Hematopoietic multipotent progenitor cell treated with erythropoietin and hydrocortisone succinate and interleukin-3 and kit ligand, for 15 days (in vitro differentiated cells): ENCODE data around the gene FOXC2.
A peak's percentile ranks its signal among the peaks of the same experiment; 100 is the strongest.
"Not testable (repeated sequence)": the region's sequence is repeated elsewhere in the genome, so short reads cannot be mapped to it uniquely, and the experiment has no call there.

Experiments
- DNase-seq: peaks from one replicate; pipeline ENCODE4 v3.0.0-alpha.2; 2015; ENCODE audit warnings: low spot score

Gene FOXC2

DNA sequence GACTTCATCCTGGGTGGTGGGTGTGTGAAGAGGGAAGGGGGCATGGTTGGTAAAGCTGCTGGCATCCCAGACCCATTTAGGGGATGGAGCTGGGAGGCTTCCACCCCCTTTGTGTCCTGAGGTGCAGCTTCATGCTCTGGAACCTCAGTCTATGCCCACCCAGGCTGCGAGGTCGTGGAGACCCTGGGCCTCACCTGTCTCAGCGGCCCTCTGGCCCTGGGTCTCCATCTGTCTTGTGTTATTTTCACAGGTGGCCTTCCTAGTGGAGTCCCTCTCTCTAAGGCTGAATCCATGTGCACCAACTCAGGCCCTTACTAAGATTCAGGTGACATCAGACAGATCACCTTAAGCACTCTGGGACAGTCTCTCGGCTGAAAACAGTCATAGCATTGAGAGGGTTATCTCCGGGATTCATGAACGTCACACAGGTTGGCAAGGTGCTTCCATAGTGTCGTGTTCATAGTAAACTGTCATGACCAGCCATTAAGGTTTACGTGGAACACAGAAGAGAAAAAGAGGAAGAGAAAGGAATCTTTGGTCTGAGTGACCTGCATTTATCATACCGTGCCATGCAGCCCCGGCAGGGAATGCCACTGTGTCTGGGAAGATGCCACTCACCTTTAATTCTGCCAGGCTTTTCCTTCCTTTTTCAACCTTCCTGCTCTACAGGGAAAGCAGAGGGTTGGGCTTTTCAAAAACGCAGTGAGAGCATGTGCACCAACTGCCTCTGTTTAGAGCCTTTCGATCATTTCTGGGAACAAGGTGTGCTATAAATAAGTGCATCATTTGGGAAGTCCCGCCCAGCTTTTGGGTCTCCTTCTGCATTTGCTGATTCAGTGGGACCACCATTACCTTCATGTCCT, 7.2 kb downstream of the FOXC2 start:
- DNase-seq = no peak

DNA sequence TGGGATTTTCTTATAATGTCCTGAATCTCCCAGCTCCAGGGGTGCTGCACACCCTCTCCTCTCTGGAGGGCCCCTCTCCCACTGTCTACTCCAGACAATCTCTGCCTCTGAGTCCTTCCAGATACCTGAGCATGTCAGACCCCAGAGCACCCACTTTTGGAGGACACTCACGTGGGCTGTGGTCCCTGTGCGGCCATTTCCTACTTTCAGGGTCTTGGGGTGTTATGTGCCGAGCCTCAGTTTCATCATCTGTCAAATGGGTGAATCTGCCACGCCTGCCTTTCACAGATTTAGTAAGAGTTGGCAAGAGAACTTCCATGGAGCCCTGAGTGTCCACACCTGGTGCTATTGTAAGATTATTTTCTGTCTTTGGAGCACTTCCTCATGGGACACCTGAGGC, 8.0 kb downstream of the FOXC2 start:
- DNase-seq = no peak

- DNase-seq = no peak
These were observed 8.6 kb downstream of the FOXC2 start for GRCh38 chr16:86575095-86575685.

- peak; percentile 37 for DNase-seq
These were observed 9.3 kb downstream of the FOXC2 start for GRCh38 chr16:86575754-86576557.

DNA sequence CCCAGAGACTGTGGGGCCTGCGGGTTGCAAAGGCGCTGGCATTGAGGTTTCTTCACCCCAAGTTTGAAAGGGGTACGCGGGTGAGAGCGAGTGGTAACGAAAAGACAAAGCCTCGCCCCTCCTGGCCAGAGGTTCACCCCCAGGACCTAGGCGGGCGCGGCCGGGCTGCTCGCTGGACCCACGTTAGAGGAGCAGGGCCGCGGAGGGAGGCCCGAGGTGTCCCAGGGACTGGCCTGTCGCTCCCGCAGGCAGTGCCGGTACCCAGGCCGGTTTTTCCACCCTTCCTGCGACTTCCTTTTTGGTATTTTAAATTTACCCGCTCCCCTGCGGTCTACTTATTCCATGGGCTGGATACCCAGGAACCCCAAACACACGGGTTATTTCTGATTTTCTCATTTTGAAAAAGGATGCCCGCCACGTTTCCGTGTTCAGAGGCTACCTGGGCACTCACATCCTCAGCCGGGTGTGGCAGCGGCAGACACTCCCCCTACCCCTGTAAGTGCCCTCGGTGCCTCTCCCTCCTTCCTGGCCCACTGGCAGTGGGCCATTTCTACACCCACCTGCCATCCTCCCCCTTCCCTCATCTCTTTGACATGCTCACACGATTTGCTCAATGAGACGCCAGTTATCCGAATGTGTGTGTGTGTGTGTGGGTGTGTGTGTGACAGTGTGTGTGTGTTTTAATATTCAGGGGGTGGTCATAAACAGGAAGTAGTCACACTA, 10.1 kb downstream of the FOXC2 start:
- no peak for DNase-seq

DNA sequence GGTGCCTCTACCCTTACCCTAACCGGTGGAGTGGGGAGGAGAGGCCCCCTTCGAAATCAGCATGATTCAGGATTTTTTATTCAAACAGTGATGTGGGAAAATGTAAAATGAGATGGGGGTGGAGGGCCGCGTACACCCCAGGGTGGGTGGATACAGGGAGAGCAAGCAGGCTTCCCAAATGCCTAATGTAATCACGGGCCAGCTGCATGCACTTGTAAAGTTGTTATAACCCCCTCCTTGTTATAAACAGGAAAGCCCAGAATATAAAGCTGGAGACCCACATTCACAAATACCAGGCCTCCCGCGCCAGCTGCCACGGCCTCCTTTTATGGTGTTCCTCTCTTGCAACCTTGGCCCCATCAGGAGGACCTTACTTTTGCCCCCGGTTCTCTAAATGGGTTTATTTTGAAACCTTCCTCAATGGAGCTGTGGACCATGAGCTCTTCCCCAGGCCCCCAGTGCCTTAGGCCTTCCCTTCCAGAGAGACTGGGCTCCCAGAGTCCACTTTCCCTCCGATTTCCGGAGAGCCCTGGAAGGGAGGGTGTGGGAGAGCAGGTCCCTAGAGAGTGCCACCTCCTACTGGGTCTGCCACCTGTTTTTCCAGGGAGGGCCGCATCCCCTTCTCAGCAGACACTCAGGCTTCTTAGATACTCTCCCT, 10.8 kb downstream of the FOXC2 start:
- no peak for DNase-seq

GRCh38 chr16:86578061-86578599, 11.5 kb downstream of the FOXC2 start, which contains the start of gene FOXL1:
FOXL1 (plus strand) TSS chr16:86578549; CDS start chr16:86578724, 175 bp downstream.
- no peak for DNase-seq

DNA sequence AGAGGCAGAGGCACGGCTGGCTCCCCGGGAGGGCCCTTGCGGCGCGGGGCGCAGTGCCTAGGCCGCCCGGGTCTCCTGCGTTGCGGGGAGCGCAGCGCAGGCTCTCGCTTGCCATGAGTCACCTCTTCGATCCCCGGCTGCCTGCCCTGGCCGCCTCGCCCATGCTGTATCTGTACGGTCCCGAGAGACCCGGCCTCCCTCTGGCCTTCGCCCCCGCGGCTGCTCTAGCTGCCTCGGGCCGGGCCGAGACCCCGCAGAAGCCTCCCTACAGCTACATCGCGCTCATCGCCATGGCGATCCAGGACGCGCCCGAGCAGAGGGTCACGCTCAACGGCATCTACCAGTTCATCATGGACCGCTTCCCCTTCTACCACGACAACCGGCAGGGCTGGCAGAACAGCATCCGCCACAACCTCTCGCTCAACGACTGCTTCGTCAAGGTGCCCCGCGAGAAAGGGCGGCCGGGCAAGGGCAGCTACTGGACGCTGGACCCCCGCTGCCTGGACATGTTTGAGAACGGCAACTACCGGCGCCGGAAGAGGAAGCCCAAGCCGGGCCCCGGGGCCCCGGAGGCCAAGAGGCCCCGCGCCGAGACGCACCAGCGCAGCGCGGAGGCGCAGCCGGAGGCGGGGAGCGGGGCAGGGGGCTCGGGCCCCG, 12.1 kb downstream of the FOXC2 start:
- DNase-seq = no peak

GRCh38 chr16:86579268-86580062, 12.8 kb downstream of the FOXC2 start:
- no peak for DNase-seq

DNA sequence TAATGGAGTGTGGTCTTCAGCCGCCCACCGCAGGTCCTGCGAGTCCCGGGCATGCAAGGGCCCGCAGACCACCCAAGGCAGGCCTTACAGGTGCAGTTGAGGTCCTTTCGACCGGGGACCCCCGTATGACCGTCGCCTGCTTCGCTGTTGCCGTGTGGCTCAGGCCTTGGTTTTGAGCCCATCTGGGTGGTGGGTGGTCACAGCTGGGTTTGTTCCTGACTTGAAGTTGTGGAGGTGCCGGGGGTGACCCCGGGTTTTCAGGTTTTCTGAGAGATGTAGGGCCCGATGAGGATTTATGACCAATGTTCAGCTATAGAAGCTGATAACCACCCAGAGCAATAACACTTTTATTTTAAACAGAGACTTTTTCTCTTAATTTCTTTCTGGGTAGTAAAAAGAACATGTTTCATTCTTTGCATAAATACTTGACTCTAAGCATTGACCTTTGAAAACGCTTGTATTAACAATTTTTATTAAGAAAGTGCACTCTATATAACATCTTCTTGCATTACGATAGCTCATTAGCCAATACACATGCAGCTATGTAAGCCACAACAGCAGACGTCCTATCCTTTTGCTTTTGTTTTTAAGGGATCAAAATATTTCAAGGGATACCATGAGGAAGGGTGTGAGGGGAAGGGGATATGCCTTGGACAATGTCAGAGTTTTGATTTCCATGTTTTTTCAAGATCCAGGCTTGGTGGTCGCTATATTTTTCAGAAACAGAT, 13.6 kb downstream of the FOXC2 start:
- DNase-seq = no peak

- no peak for DNase-seq
These were observed 14.2 kb downstream of the FOXC2 start for GRCh38 chr16:86580791-86581170.

DNA sequence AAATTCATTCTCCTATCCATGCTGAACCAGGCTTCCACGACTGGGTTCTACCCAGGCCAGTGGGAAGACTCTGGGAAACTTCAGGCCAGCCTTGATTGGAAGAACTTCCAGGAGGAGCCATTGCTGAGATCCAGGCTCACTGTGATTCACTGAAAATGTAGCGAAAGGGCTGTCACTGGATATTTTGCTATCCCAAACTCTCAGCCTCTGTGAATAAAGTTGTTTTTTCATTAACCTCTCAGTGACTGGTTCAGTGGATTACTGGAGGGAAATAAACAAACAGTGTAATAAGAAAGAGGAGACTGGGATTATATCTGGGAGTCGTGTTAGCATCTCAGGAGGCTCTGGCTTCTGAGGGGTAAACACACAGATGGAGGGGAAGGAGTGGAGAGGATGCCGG, 14.8 kb downstream of the FOXC2 start:
- DNase-seq = no peak

GRCh38 chr16:86584071-86584685, 17.5 kb downstream of the FOXC2 start:
- DNase-seq = no peak

DNA sequence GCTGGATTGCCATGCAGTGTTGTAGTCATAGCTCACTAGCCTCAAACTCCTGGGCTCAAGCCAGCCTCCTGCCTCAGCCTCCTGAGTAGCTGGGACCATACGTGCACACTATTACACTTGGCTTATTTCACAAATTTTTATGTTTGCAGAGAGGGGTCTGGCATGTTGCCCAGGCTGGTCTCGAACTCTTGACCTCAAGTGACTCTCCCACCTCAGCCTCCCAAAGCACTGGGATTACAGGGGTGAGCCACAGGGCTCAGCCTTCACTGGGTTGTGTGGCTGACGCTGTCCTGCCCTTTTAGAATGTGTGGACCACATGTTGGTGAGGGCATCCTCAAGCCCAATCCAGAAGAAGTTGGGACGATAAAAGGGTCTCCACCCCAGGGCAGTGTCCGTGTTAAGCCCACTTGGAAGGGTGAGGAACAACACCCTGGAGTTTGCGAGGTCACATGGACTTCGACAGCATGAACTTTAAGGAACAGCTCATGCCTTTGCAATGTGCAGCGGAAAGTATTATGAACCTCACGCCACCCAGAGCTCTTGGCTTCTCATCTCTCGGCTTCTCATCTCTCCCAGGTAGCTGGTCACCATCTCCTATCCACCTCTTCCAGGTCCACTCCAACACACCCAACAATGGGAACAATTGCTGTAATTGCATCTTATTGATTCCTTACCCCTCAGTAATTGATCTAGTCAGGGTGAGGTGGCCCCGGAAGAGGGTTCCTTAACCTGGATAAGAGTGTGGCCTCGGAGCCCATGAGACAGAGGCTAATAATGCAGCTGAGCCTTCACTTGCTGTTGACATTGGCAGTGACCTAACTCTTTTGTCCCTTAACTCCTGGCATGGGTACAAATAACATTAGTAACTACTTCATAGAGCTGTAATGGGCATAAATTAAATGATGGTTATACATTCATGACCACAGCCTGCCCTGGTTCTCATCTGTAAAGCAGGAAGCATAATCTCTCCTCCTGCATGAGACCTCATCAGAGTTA, 18.4 kb downstream of the FOXC2 start:
- DNase-seq = no peak

DNA sequence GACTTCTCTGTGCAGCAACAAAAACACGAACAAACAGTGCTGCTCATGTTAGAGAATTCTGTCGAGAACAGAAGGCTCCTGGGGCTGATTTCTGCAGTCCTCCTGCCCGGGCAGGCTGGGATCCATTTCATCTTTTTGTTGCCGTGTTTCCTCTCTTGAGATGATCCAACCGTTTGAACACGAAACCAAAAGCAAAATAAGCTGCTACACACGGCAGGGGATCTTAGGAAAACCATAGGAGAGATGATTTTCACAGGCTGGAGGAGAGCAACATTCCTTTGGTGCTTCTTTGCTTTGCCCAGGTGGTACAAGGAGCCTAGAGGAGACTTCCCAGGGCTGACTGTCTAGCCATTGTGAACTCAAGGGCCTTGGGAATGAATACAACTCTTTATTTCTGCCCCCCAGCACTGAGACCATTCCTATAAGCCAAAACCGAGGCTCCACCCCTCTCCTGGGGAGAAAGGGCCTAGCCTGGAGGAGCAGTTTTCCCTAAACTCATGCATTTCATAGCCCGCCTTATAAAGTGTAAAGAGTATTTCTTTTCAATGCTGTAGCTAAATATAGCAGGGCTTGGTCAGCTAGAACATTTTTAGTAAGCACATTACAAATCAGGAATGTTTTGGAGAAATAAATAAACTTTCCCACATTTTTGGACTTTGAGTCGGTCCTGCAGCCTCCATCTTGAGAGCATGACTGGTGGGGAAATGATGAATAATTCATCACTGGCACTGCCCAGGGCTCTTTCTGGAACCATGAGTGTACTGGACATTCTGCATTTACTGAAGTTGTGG, 19.4 kb downstream of the FOXC2 start:
- DNase-seq = no peak

- DNase-seq = no peak
These were observed 20.9 kb downstream of the FOXC2 start for GRCh38 chr16:86587487-86587886.

DNA sequence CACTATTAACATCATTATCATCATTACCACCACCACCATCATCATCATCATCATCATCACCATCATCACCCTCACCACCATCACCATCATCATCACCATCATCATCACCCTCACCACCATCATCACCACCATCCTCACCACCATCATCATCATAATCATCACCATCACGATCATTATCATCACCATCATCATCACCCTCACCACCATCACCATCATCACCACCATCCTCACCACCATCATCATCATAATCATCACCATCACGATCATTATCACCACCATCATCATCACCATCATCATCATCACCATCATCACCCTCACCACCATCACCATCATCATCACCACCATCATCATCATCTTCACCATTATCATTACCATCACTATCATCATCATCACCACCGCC, 21.3 kb downstream of the FOXC2 start:
- not testable (repeated sequence) for DNase-seq
